Measurements from ENCODE around the gene KCNE4. TPM values are rescaled to one million over a fixed set of nuclear protein-coding genes. Genes with fewer than 3 reads are reported as not detected.

The KCNE4 gene
- 0.24 to 0.69 TPM (median 0.57 TPM) in 5 replicates for total RNA-seq (2022; extraction: Qiagen RNA extraction; ENCODE audit: low read depth)

GRCh38 chr2:223051693-223052289 is at the start of gene KCNE4:
TSS of gene KCNE4 (plus strand) at chr2:223052190. CDS start at chr2:223052831, 641 bp downstream.

Other genes with a start within 250 kb of the KCNE4 start
- gene ACSL3, start 191.2 kb upstream of the KCNE4 start, total RNA-seq (2022; extraction: Qiagen RNA extraction; ENCODE audit: low read depth) = 119 to 154 TPM (median 142 TPM) in 5 replicates

Measured in A549 treated with GW870086 at 1 μM for 4 hours (cell line).